Trophoblast cell (in vitro differentiated cells and primary cell): ENCODE results near the gene AQP10.

ENCODE experiments used
- DNase-seq, 2 donors: peaks; one replicate each; pipeline ENCODE4 v3.0.0-alpha.2; 2016
- H2AFZ ChIP-seq: 2 replicates; pipeline ENCODE4 v1.6.1; 2013; ENCODE audit warnings: low read length, moderate library complexity, mild to moderate bottlenecking; ENCODE audit not compliant: insufficient read depth, poor library complexity
- H2AK5ac ChIP-seq: 2 replicates; pipeline ENCODE4 v1.6.1; 2013; ENCODE audit warnings: mild to moderate bottlenecking, low read length
- H2BK120ac ChIP-seq: 2 replicates; pipeline ENCODE4 v1.6.1; 2013; ENCODE audit warnings: low read length, mild to moderate bottlenecking, moderate library complexity; ENCODE audit not compliant: insufficient read depth, poor library complexity
- H2BK12ac ChIP-seq: 2 replicates; pipeline ENCODE4 v1.6.1; 2013; ENCODE audit warnings: mild to moderate bottlenecking, low read length, moderate library complexity
- H2BK5ac ChIP-seq: 2 replicates; pipeline ENCODE4 v1.6.1; 2013; ENCODE audit warnings: low read length, low read depth, moderate library complexity, mild to moderate bottlenecking; ENCODE audit not compliant: poor library complexity
- H3K14ac ChIP-seq: 2 replicates; pipeline ENCODE4 v1.6.1; 2013; ENCODE audit warnings: mild to moderate bottlenecking, low read length
- H3K18ac ChIP-seq: 2 replicates; pipeline ENCODE4 v1.6.1; 2013; ENCODE audit warnings: mild to moderate bottlenecking, low read length
- H3K23ac ChIP-seq: 2 replicates; pipeline ENCODE4 v1.6.1; 2013; ENCODE audit warnings: low read length
- H3K27ac ChIP-seq: 2 replicates; pipeline ENCODE4 v1.5.1; 2013; ENCODE audit warnings: low read depth, mild to moderate bottlenecking, inconsistent platforms, low read length, moderate library complexity
- H3K27me3 ChIP-seq: 2 replicates; pipeline ENCODE4 v1.6.1; 2013; ENCODE audit warnings: inconsistent platforms, mild to moderate bottlenecking, low read length, moderate library complexity; ENCODE audit not compliant: insufficient read depth
- H3K36me3 ChIP-seq, 2 experiments: 1 replicate in 1 of 2; 2 replicates in 1 of 2; pipeline ENCODE4 v1.6.1; 2013; ENCODE audit warnings: low read length in 2 of 2, mild to moderate bottlenecking in 2 of 2, moderate library complexity in 1 of 2; ENCODE audit not compliant: insufficient read depth in 2 of 2, control insufficient read depth in 1 of 2
- H3K4ac ChIP-seq: 2 replicates; pipeline ENCODE4 v1.6.1; 2013; ENCODE audit warnings: low read depth, mild to moderate bottlenecking, low read length, moderate library complexity
- H3K4me1 ChIP-seq, 2 experiments: 1 replicate in 1 of 2; 2 replicates in 1 of 2; pipeline ENCODE4 v1.6.1; 2013; ENCODE audit warnings: low read length in 2 of 2, mild to moderate bottlenecking in 2 of 2, moderate library complexity in 1 of 2; ENCODE audit not compliant: insufficient read depth in 2 of 2, control insufficient read depth in 1 of 2
- H3K4me2 ChIP-seq: 2 replicates; pipeline ENCODE4 v1.6.1; 2013; ENCODE audit warnings: inconsistent platforms, mild to moderate bottlenecking, low read length, moderate library complexity
- H3K4me3 ChIP-seq: 2 replicates; pipeline ENCODE4 v1.5.1; 2013; ENCODE audit warnings: mild to moderate bottlenecking, low read depth, low read length, inconsistent platforms
- H3K79me1 ChIP-seq: one replicate; pipeline ENCODE4 v1.6.1; 2013; ENCODE audit warnings: low read length
- H3K79me2 ChIP-seq: 2 replicates; pipeline ENCODE4 v1.6.1; 2013; ENCODE audit warnings: low read length, mild to moderate bottlenecking; ENCODE audit not compliant: control insufficient read depth, insufficient read depth, poor library complexity
- H3K9ac ChIP-seq: 2 replicates; pipeline ENCODE4 v1.6.1; 2013; ENCODE audit warnings: mild to moderate bottlenecking, low read length
- H3K9me3 ChIP-seq: 2 replicates; pipeline ENCODE4 v1.6.1; 2013; ENCODE audit warnings: low read depth, mild to moderate bottlenecking, control low read depth, inconsistent platforms, low read length; ENCODE audit not compliant: insufficient read depth
- H4K12ac ChIP-seq: 2 replicates; pipeline ENCODE4 v1.6.1; 2013; ENCODE audit warnings: low read depth, mild to moderate bottlenecking, low read length, moderate library complexity
- H4K8ac ChIP-seq: 2 replicates; pipeline ENCODE4 v1.6.1; 2013; ENCODE audit warnings: low read depth, mild to moderate bottlenecking, low read length, moderate library complexity
- H4K91ac ChIP-seq: one replicate; pipeline ENCODE4 v1.6.1; 2013; ENCODE audit warnings: low read depth, mild to moderate bottlenecking, low read length, moderate library complexity
- WGBS: extraction: QIAGEN DNeasy Blood & Tissue Kit; methylation state at CpG from one replicate; pipeline ENCODE4 v1.1.7; 2013; ENCODE audit warnings: missing lambda C conversion rate; ENCODE audit not compliant: insufficient read length, insufficient coverage; ENCODE audit errors: extremely low coverage; 5-methylcytosine and 5-hydroxymethylcytosine counted together

Gene AQP10

DNA sequence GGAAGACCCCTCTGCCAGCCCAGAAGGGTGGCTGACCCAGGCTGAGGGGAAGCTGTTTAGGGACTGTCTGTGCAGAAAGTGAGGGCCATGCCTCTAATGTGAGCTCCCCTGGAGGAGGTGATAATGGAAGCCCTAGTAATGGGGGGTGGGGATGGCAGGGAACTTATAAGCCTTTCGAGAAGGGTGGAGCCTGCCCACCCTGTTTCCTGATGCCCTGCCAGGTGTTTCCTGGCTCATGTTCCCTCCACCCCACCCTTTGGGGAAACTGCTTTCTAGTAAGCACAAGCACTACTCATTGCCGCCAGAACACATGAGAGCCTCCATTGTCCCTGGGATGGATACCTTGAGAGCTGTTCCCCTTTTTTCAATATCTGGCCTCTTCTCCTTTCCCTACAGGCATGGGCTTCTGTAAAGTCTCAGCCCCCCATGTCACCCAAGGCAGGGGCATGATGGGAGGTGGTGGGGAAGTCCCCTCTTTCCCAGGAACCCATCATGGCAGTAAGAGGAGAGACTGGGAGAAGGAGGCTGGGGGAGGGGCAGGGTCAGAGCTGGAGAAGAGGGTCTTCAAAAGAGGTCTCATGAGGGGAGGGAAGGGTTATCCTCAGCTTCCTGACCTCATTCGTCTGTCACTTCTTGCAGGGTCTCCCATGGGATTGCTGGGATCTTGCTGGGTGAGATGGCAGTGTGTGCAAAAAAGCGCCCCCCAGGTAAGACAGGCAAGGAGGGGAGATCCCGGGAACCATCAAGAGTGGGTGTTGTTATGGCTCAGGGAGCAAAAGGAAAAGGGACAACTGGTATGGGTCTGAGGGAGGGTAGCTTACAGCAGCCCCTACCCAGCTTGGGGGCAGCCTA, 6.8 kb downstream of the AQP10 start:
- H3K4me2 ChIP-seq = peak overlapping the region; percentile 88
- no peak overlapping the region for H3K23ac ChIP-seq
- H2BK5ac ChIP-seq = no peak overlapping the region
- H3K9me3 ChIP-seq = no peaks in the 10 kb centered on the region
- no peak overlapping the region for H4K91ac ChIP-seq
- no peak overlapping the region for H4K8ac ChIP-seq
- H3K79me2 ChIP-seq = no peaks in the 10 kb centered on the region
- peak overlapping the region; percentile 24 for H2AFZ ChIP-seq
- H3K4me1 ChIP-seq = peaks cover 5 to 17% of the 10 kb centered on the region in 2 experiments
- no peaks in the 10 kb centered on the region for H3K27me3 ChIP-seq
- no peak overlapping the region for H2BK12ac ChIP-seq
- DNase-seq = no peak
- no peak overlapping the region for H3K27ac ChIP-seq
- no peak overlapping the region for H3K18ac ChIP-seq
- no peak overlapping the region for H3K14ac ChIP-seq
- no peak overlapping the region for H3K9ac ChIP-seq
- no peak overlapping the region for H3K4me3 ChIP-seq
- H2BK120ac ChIP-seq = no peak overlapping the region
- H3K79me1 ChIP-seq = peaks cover 4% of the 10 kb centered on the region
- H3K4ac ChIP-seq = no peak overlapping the region
- H4K12ac ChIP-seq = no peak overlapping the region
- WGBS = no CpG with 5 or more reads among the region's 5 CpGs
- no peak overlapping the region for H2AK5ac ChIP-seq
- peaks cover 4 to 12% of the 10 kb centered on the region in 2 experiments for H3K36me3 ChIP-seq

DNA sequence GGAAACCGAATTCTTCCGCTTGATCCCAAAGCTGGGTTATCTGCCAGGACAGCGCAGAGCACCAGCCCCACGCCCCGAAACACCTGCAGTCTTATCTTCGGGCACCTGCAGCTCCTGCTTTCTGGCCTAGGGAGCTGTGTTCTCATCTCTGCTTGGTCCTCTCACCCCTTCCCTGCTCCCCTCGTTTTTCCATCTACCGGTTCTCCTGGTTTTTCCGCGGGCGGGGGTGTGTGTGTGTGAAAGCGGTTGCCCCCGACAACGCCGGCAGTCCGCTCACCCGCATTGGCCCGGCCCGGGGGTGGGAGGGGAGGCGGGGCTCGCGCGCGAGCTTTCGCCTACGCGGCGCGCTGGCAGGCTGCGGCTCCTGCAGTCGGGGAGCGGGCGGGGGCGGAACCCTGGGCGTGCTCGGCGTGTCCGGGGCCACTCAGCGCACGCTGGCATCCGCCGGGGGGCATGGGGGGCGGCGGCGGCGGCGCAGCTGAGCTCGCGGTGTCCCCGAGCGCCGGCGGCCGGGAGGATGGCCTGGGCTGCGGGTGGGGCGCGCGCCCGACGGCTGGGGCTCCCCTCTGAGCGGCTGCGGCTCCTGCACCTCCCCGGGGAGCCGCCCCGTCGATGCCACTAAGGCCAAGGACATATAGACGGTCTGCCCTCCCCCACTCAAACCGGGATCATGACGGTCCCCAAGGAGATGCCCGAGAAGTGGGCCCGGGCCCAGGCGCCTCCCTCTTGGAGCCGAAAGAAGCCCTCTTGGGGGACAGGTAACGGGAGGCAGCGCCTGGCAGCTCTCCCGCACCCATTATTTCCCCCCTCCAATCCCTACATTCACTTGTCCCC, 7.6 kb downstream of the AQP10 start:
- Histone ChIP-seq H4K12ac (no peak overlapping the region), H2BK12ac (no peak overlapping the region), H3K18ac (no peak overlapping the region), H3K4me2 (peak overlapping the region; percentile 88), H3K9ac (no peak overlapping the region), H3K4me3 (peak overlapping the region; percentile 33), H2BK120ac (no peak overlapping the region), H2AK5ac (no peak overlapping the region), H3K79me2 (no peaks in the 10 kb centered on the region), H3K14ac (peak overlapping the region; percentile 2), H3K27me3 (no peaks in the 10 kb centered on the region), H3K79me1 (peaks cover 4% of the 10 kb centered on the region), H3K9me3 (no peaks in the 10 kb centered on the region), H3K4ac (no peak overlapping the region), H3K27ac (no peak overlapping the region), H4K8ac (no peak overlapping the region), H3K23ac (no peak overlapping the region), H3K4me1 (peaks cover 5 to 17% of the 10 kb centered on the region in 2 experiments), H2AFZ (peak overlapping the region; percentile 24), H3K36me3 (peaks cover 4 to 12% of the 10 kb centered on the region in 2 experiments), H2BK5ac (no peak overlapping the region), H4K91ac (no peak overlapping the region)
- peak in 1 of 2 donors; percentile 51 for DNase-seq
- no CpG with 5 or more reads among the region's 76 CpGs for WGBS

DNA sequence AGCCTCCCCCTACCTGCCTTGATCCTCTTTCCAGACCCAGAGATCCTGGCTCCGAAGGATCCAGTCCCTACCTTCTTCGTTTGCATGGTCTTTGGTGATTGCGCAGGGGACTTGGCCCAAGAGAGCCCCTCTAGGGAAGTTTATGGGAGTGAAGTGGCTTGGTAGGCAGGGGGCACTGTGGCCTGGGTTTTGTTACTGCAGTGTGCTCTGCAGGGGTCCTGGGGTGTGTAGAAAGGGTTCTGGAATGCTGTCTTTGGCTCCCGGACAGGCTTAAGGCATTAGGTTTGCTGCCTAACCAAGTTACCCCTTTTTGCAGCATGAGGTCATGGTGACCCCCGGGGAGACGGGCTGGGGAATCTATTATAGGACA, 8.2 kb downstream of the AQP10 start:
- Histone ChIP-seq H3K79me2 (no peaks in the 10 kb centered on the region), H3K36me3 (peaks cover 8 to 17% of the 10 kb centered on the region in 2 experiments), H3K4me1 (peaks cover 5 to 17% of the 10 kb centered on the region in 2 experiments), H3K9me3 (no peaks in the 10 kb centered on the region), H4K12ac (no peak overlapping the region), H3K4me3 (no peak overlapping the region), H2BK5ac (no peak overlapping the region), H2BK12ac (no peak overlapping the region), H3K27me3 (no peaks in the 10 kb centered on the region), H2BK120ac (no peak overlapping the region), H4K91ac (no peak overlapping the region), H3K18ac (no peak overlapping the region), H3K4ac (no peak overlapping the region), H4K8ac (no peak overlapping the region), H2AFZ (no peak overlapping the region), H3K14ac (no peak overlapping the region), H2AK5ac (no peak overlapping the region), H3K79me1 (peaks cover 4% of the 10 kb centered on the region), H3K9ac (no peak overlapping the region), H3K27ac (no peak overlapping the region), H3K4me2 (peak overlapping the region; percentile 88), H3K23ac (no peak overlapping the region)
- no peak for DNase-seq
- no CpG with 5 or more reads among the region's 6 CpGs for WGBS

- Histone ChIP-seq H3K23ac (no peak overlapping the region), H2BK12ac (no peak overlapping the region), H3K9me3 (no peaks in the 10 kb centered on the region), H3K4me3 (peak overlapping the region; percentile 31), H3K18ac (no peak overlapping the region), H2BK5ac (no peak overlapping the region), H3K36me3 (peaks cover 11 to 19% of the 10 kb centered on the region in 2 experiments), H3K27me3 (no peaks in the 10 kb centered on the region), H3K4me2 (no peak overlapping the region), H3K4me1 (peaks cover 5 to 17% of the 10 kb centered on the region in 2 experiments), H4K12ac (no peak overlapping the region), H4K91ac (no peak overlapping the region), H4K8ac (no peak overlapping the region), H2BK120ac (no peak overlapping the region), H3K14ac (no peak overlapping the region), H3K9ac (no peak overlapping the region), H2AFZ (no peak overlapping the region), H3K79me2 (no peaks in the 10 kb centered on the region), H3K79me1 (peaks cover 4% of the 10 kb centered on the region), H2AK5ac (no peak overlapping the region), H3K27ac (no peak overlapping the region), H3K4ac (no peak overlapping the region)
- WGBS = no CpG with 5 or more reads among the region's 7 CpGs
- DNase-seq = no peak
Measured at GRCh38 chr1:154329551-154330131, 8.7 kb downstream of the AQP10 start.
